Fibroblast of pulmonary artery (primary cell): Measurements from ENCODE around the gene CLEC14A.

Experiments
- DNase-seq: peaks from one replicate; pipeline ENCODE4 v3.0.0-alpha.2; 2010; ENCODE audit warnings: low read depth
- H3K4me3 ChIP-seq: replicated peaks from 2 replicates; pipeline ENCODE4 v1.5.1; 2011; ENCODE audit warnings: low read depth, mild to moderate bottlenecking, control low read depth, low read length, moderate library complexity
- CTCF ChIP-seq: IDR thresholded peaks from 2 replicates; pipeline ENCODE4 v1.5.1; 2011; ENCODE audit warnings: mild to moderate bottlenecking, control low read depth, low read length, inconsistent platforms; ENCODE audit errors: missing control alignments

Gene CLEC14A

GRCh38 chr14:38255673-38256532, at the start of gene CLEC14A:
Gene CLEC14A, minus strand, starts transcription at chr14:38256093. Its CDS starts 71 bp downstream, at chr14:38256022.
- no peak for TF ChIP-seq CTCF
- DNase-seq: peak; percentile 97
- H3K4me3 ChIP-seq: peak within 1 kb of the TSS; percentile 52

GRCh38 chr14:38302966-38303365, 47.1 kb upstream of the CLEC14A start:
- no peak for DNase-seq
- TF ChIP-seq CTCF: no peak
- no peak overlapping the region for H3K4me3 ChIP-seq

- TF ChIP-seq CTCF: no peak
- no peak overlapping the region for H3K4me3 ChIP-seq
Observed at GRCh38 chr14:38302034-38302433, 46.1 kb upstream of the CLEC14A start.

DNA sequence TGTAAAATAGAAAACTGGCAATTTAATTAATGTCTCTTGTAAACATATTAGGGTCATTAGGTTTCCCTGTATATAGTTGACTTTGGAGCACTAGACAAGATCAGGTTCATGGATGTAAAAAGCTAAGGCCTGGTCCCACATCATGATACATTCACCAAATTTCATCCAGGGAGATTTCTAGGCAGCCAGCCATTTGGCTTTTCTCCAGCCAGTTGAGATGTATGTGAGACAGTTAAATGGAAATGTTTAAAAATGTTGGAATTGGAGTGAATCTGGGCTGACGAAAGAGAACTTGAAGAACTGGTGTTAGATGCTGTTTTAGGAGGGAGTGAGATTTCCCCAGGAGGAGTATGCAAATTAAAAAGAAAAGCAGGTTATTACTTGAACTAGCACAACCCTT, 41.8 kb upstream of the CLEC14A start:
- no peak overlapping the region for H3K4me3 ChIP-seq
- no peak for TF ChIP-seq CTCF
- DNase-seq: peak; percentile 89

More at GRCh38 chr14:38302034-38302433, 46.1 kb upstream of the CLEC14A start:
- DNase-seq: no peak

DNA sequence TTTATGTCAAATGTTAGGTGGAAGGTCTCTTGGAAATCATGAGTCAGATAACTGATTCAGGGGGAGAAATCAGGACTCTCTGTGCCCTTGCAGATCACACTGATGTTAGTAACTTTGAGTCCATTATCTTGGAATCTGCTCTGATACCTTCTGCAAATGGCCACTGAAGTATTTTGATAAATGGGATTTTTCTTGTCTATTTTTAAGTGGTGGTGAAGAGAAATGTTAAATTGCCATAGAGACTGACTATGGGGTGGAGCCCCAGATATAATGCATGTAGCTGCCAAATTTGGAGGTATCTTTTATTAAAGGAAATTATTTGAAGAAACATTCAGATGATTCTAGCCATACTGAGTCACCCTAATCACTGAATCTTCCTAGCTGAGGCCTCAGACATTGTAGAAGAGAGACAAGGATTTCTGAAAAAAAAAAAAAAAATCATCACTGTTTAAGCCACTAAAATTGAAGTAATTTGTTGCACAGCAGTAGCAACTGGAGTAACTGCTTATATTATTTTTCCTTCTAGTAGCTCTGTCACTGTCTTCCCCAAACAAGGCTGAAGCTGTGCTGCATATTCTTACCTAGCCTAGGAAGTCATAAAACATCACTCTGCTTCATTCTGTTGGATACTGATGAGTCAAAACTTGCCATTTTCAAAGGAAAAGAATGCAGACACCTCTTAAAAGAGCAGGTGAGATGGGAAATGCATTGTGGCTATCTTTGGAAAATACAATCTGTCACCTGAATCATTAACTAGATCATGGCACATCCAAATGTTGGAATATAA, 36.0 kb upstream of the CLEC14A start:
- TF ChIP-seq CTCF: no peak

GRCh38 chr14:38290601-38291188, 34.8 kb upstream of the CLEC14A start:
- no peak for TF ChIP-seq CTCF
- DNase-seq: peak; percentile 99

More for the DNA sequence above, 36.0 kb upstream of the CLEC14A start:
- peak; percentile 57 for DNase-seq
- H3K4me3 ChIP-seq: no peak overlapping the region

More at GRCh38 chr14:38290601-38291188, 34.8 kb upstream of the CLEC14A start:
- H3K4me3 ChIP-seq: no peak overlapping the region
